H1 (cell line): ENCODE data around the gene PPA2. TPM values are rescaled to one million over a fixed set of nuclear protein-coding genes. Genes with fewer than 3 reads are reported as not detected.

Experiments used
- POLR2A ChIP-seq, 2 experiments: IDR thresholded peaks; 1 replicate in 1 of 2; 2 replicates in 1 of 2; pipeline ENCODE4 v1.6.1; 2011; ENCODE audit warnings: low read depth in 2 of 2, low read length in 2 of 2, mild to moderate bottlenecking in 2 of 2; ENCODE audit errors: control extremely low read depth in 1 of 2
- polyA plus RNA-seq, 7 experiments: library from polyadenylated mRNA; depleted of rRNA in 3 of 7; stranded (reverse) in 5 of 7; unstranded in 2 of 7; fragments of >200 nt in 5 of 7; fragments of 200-250 nt in 2 of 7; gene quantifications; 1 replicate in 5 of 7; 2 replicates in 1 of 7; 4 replicates in 1 of 7; pipeline versions ENCODE4 v1.2.1 to v1.2.3, GENCODE V29; 2011 to 2013; ENCODE audit warnings: missing spikeins in 2 of 7, mixed read lengths in 2 of 7
- total RNA-seq: library from RNA; stranded (reverse); fragmentation: NEBNext Ultra II Directional; extraction: Animal tissue kit (Norgen Biotek cat#: 25700); gene quantifications from 2 replicates; pipeline ENCODE4 v1.2.1, GENCODE V29; 2021

PPA2 gene
- total and polyA plus RNA-seq, 2 of the 8 experiments (the other 6 are each of a cell fraction or from before 2014, with no cell fraction given), result 24.9 to 62.7 TPM

- peak; percentile 78 to 92 for TF ChIP-seq POLR2A (IDR thresholded peaks at IDR 0.05; ENCODE audit: control extremely low read depth in 1 of 2, low read depth in 2 of 2, low read length in 2 of 2)
Observed at GRCh38 chr4:105473324-105474098, at the start of gene PPA2 (continued).
